Lower lobe of right lung (tissue), 2 donors: ENCODE data around the gene TUBA3D. TPM values are rescaled to one million over a fixed set of nuclear protein-coding genes. Genes with fewer than 3 reads are reported as not detected.
"Not testable (repeated sequence)": the region's sequence is repeated elsewhere in the genome, so short reads cannot be mapped to it uniquely, and the experiment has no call there.

Experiments used
- ATAC-seq, 2 donors: fragments of 200-7000 bp; cut with Tn5 transposase; one replicate each; pipeline ENCODE4 v1.9.1; 2020 to 2022; ENCODE audit warnings: mild to moderate bottlenecking in 2 of 2, moderate library complexity in 2 of 2
- DNase-seq: peaks from one replicate; pipeline ENCODE4 v3.0.0-alpha.2; 2020
- H3K27ac ChIP-seq: fragments of 200-600 bp; one replicate; pipeline ENCODE4 v1.8.0; 2022
- H3K27me3 ChIP-seq: fragments of 200-600 bp; one replicate; pipeline ENCODE4 v1.8.0; 2022; ENCODE audit warnings: low read depth
- H3K36me3 ChIP-seq: fragments of 200-600 bp; one replicate; pipeline ENCODE4 v1.8.0; 2022; ENCODE audit warnings: mild to moderate bottlenecking
- H3K4me1 ChIP-seq: fragments of 200-600 bp; one replicate; pipeline ENCODE4 v1.8.0; 2022
- H3K4me3 ChIP-seq: fragments of 200-600 bp; one replicate; pipeline ENCODE4 v1.8.0; 2022; ENCODE audit warnings: mild to moderate bottlenecking
- H3K9me3 ChIP-seq: fragments of 200-600 bp; one replicate; pipeline ENCODE4 v1.8.0; 2022
- intact Hi-C: fragments of 100-400 bp; cut with DNase I; formaldehyde crosslinking; loops from one replicate; pipeline ENCODE4 v1.11.0; 2022
- long read RNA-seq: library from polyadenylated mRNA; unstranded; transcript quantifications from one replicate; pipeline ENCODE4 v2.0.0, GENCODE V29; 2021
- total RNA-seq: library from RNA; stranded (reverse); fragmentation: NEBNext Ultra II Directional; extraction: Animal tissue kit (Norgen Biotek cat#: 25700); gene quantifications from one replicate; pipeline ENCODE4 v1.2.1, GENCODE V29; 2021
- TF ChIP-seq, protein P1 (sequence below): fragments of 200-600 bp; IDR thresholded peaks from one replicate; pipeline ENCODE4 v1.8.0; 2022; ENCODE audit warnings: antibody characterized with exemption, mild to moderate bottlenecking
- donor health status: DM: no; HTN: yes; CAD: no; lungs with severe emphysema.

The TUBA3D gene
- total RNA-seq = not detected
- long read RNA-seq, partial matches to known transcripts = 0 of 2 reads
- long read RNA-seq, other reads (novel, unspliced or antisense) = 2 of 2 reads

DNA sequence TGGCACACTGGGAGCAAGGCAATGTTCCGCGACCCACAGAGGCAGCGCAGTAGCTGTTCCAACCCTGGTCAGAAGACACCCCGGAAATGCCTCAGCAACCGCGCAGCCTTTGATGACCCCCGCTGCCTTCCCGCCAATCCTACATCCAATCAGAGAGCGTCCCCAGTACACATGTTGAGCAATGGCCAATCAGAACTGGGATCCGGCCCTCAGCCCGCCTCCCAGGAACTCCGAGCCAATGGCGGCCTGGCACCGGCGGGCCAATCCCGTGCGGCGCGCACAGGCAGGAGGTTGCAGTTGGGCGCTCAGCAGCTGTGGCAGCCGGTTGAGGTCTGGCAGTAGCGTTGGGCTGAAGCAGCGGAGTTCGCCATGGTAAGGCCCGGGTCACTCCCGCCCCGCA lies at the start of gene TUBA3D:
TSS of gene TUBA3D (plus strand) at position 289 of the 400 bp plus-strand sequence. CDS start at position 370, 81 bp downstream.
- no peaks in the 10 kb centered on the region for H3K9me3 ChIP-seq
- intact Hi-C loops = no loop called here
- H3K27me3 ChIP-seq = no peaks in the 10 kb centered on the region
- TF ChIP-seq, protein P1, sequence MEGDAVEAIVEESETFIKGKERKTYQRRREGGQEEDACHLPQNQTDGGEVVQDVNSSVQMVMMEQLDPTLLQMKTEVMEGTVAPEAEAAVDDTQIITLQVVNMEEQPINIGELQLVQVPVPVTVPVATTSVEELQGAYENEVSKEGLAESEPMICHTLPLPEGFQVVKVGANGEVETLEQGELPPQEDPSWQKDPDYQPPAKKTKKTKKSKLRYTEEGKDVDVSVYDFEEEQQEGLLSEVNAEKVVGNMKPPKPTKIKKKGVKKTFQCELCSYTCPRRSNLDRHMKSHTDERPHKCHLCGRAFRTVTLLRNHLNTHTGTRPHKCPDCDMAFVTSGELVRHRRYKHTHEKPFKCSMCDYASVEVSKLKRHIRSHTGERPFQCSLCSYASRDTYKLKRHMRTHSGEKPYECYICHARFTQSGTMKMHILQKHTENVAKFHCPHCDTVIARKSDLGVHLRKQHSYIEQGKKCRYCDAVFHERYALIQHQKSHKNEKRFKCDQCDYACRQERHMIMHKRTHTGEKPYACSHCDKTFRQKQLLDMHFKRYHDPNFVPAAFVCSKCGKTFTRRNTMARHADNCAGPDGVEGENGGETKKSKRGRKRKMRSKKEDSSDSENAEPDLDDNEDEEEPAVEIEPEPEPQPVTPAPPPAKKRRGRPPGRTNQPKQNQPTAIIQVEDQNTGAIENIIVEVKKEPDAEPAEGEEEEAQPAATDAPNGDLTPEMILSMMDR = no peak
- ATAC-seq (no peak), DNase-seq (no peak)
- no peaks in the 10 kb centered on the region for H3K36me3 ChIP-seq
- H3K4me1 ChIP-seq = no peaks in the 10 kb centered on the region
- no peak within 1 kb of the TSS for H3K27ac ChIP-seq
- no peak within 1 kb of the TSS for H3K4me3 ChIP-seq

GRCh38 chr2:131426727-131427126 lies 49.2 kb upstream of the TUBA3D start:
- intact Hi-C loops = no loop called here
- Histone ChIP-seq H3K4me3 (no peak overlapping the region), H3K36me3 (no peaks in the 10 kb centered on the region), H3K4me1 (no peaks in the 10 kb centered on the region), H3K27ac (no peak overlapping the region), H3K27me3 (peaks cover 59% of the 10 kb centered on the region), H3K9me3 (no peaks in the 10 kb centered on the region)
- ATAC-seq (no peak), DNase-seq (no peak)
- TF ChIP-seq, protein P1 = no peak

DNA sequence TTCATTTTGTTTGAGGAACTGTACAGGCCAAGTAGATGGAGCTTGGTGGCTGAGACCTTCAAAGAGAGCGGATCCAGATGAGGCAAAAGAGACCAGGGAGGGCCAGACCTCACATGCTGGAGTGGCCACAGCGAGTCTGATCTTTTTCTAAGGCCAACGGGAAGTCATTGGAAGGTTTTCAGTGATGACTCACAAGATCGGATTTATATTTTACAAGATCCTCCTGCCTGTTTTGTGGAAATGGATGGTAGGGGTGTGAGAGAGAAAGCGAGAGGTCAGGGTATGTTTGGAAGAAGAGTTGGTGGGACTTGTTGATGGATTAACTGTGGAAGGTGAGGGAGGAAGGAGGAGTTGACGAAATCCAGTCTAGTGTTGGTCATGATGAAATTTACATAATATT lies 44.6 kb upstream of the TUBA3D start:
- no peaks in the 10 kb centered on the region for H3K4me1 ChIP-seq
- no peak for ATAC-seq
- H3K36me3 ChIP-seq = no peaks in the 10 kb centered on the region
- TF ChIP-seq, protein P1 = no peak
- H3K27me3 ChIP-seq = peaks cover 29% of the 10 kb centered on the region
- no peak overlapping the region for H3K27ac ChIP-seq
- H3K4me3 ChIP-seq = no peak overlapping the region
- DNase-seq = no peak
- no peaks in the 10 kb centered on the region for H3K9me3 ChIP-seq
- intact Hi-C loops = no loop called here

DNA sequence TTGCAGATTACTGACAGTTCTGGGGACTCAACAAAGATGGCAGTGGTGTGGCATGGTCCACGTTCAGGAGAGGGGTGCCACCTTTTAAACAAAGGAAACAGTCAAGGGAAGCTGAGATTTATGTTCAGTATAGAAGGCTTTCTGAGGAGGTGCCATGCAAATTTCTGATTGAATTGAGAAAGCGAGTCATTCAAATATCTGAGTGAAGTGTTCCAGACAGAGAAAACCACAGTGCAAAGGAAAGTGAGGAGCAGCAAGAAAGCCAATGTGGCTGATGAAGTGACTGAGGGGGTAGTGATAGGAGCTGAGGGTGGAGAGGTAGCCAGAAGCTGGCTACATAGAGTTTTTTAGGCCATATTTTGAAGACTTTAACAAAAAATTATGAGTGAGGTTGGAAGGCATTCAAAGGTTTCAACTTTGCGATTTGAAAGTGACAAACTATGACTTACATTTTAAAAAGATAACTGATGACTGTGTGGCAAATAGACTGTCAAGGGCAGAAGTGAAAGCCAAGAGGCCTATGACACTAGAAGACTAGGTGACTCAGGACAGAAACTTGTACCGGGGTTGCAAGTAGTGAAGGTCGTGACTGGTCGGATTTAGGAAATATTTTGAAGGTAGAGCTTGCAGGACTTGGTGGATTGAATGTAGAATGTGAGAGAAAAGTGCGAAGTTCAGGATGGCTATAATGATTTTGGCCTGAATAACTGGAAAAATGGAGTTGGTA lies 35.0 kb upstream of the TUBA3D start:
- H3K4me1 ChIP-seq, H3K4me3 ChIP-seq, DNase-seq, intact Hi-C loops, H3K27me3 ChIP-seq, H3K9me3 ChIP-seq, ATAC-seq, H3K27ac ChIP-seq, H3K36me3 ChIP-seq: not testable (repeated sequence)

DNA sequence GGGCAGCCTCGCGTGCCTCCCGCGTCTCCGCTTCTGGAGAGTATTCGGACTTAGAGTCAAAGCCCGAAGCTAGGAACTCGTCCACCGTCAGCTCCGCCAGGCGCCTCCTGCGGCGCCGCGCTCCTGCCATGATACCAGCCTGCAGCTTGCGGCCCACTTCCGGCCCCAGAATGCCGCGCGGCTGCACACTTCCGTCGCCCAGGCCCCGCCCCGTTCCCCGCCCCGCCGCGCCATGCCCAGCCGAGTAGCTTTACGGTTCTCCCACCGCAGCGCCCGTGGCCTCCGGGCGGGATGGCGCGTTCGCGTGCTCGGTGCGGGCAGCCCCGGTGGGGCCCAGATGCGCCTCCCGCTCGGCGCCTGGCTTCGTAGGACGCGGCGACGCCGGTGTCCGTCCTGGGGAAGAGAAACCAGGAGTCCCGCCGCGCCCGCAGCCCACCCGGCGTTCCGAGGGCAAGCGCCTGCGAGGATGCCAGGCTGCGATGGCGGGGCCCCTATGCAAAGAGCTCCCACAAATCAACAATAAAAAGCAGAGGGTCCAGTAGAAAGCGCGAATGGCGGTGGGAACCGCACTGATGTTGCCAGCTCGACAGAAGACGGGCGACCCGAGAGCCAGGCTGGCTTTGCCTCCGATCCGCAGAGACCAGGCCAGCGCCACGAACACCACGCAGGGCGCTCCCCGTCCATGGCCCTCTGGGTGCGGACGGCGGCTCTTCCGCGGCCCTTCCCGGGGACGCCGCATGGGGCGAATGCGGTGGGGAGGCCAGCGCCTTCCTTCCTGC lies 31.0 kb upstream of the TUBA3D start:
- H3K36me3 ChIP-seq, DNase-seq, H3K9me3 ChIP-seq, H3K27me3 ChIP-seq, H3K27ac ChIP-seq, H3K4me1 ChIP-seq, intact Hi-C loops, ATAC-seq, H3K4me3 ChIP-seq: not testable (repeated sequence)

DNA sequence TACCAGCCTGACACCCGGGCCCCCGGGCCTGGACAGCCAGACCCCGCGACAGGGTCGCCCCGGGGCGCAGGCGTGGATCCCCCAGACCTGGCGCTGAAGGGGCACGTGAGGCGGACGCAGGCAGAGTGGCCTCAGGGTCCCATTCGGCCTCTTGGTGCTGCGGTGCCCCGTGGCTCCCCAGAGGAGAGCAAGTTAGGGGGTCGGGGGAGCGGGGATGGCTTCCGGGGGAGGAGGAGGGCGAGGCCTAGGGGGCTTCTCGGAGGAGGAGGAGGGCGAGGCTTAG lies 30.5 kb upstream of the TUBA3D start:
- intact Hi-C loops, H3K27me3 ChIP-seq, H3K4me1 ChIP-seq, DNase-seq, ATAC-seq, H3K4me3 ChIP-seq, H3K36me3 ChIP-seq, H3K27ac ChIP-seq, H3K9me3 ChIP-seq: not testable (repeated sequence)

DNA sequence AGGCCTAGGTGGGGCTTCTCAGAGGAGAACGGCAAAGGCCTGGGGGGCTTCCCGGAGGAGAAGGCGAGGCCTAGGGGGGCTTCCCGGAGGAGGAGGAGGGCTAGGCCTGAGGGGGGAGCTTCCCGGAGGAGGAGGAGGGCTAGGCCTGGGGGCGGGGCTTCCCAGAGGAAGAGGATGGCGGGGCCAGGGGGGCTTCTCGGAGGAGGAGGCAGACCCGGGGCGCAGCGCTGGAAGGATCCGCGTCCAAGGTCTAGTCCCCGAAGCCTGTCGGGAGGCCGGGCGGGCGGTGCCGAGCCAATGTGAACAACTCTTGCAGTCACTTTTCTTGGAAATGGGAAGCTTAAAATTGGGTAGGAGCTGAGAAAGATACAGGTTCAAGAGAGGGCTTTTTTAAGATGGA lies 30.0 kb upstream of the TUBA3D start:
- H3K27me3 ChIP-seq = no peaks in the 10 kb centered on the region
- no peak for ATAC-seq
- no peak overlapping the region for H3K4me3 ChIP-seq
- no peaks in the 10 kb centered on the region for H3K9me3 ChIP-seq
- intact Hi-C loops = no loop called here
- TF ChIP-seq, protein P1 = no peak
- H3K36me3 ChIP-seq = no peaks in the 10 kb centered on the region
- no peak for DNase-seq
- H3K27ac ChIP-seq = no peak overlapping the region
- no peaks in the 10 kb centered on the region for H3K4me1 ChIP-seq

DNA sequence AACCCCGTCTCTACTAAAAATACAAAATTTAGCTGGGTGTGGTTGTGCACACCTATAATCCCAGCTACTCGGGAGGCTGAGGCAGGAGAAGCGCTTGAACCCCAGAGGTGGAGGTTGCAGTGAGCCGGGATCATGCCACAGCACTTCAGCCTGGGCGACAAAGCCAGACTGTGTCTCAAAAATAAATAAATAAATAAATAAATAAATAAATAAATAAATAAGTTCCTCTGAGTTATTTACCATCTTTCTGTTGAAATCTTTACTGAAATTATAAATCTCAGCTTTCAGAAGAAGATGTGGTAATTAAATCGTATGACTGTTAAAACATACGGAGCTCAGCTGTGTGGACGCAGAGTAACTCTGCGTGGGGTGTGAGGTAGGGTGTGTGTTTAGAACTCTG lies 27.9 kb upstream of the TUBA3D start:
- intact Hi-C loops, H3K9me3 ChIP-seq, H3K36me3 ChIP-seq, ATAC-seq, H3K27ac ChIP-seq, H3K27me3 ChIP-seq, H3K4me3 ChIP-seq, H3K4me1 ChIP-seq, DNase-seq: not testable (repeated sequence)

- H3K4me1 ChIP-seq, DNase-seq, H3K9me3 ChIP-seq, ATAC-seq, H3K4me3 ChIP-seq, H3K27me3 ChIP-seq, intact Hi-C loops, H3K36me3 ChIP-seq, H3K27ac ChIP-seq: not testable (repeated sequence)
Observed at GRCh38 chr2:131451265-131451949, 24.5 kb upstream of the TUBA3D start.
